HL-60 (cell line): ENCODE measurements around the gene CBARP.
A peak's percentile ranks its signal among the peaks of the same experiment; 100 is the strongest.

Experiments used
- DNase-seq, 2 experiments: peaks; one replicate each; pipeline ENCODE4 v3.0.0-alpha.2; 2010 to 2020; ENCODE audit warnings: low read depth in 1 of 2, low spot score in 1 of 2
- H3K27ac ChIP-seq: fragments of 250-450 bp; sonication (Bioruptor Pico); replicated peaks from 2 replicates; pipeline ENCODE4 v1.5.1; 2020; ENCODE audit warnings: mild to moderate bottlenecking, moderate library complexity
- H3K27me3 ChIP-seq: fragments of 250-450 bp; sonication (Bioruptor Pico); 2 replicates; pipeline ENCODE4 v1.5.1; 2021; ENCODE audit warnings: mild to moderate bottlenecking, moderate library complexity; ENCODE audit not compliant: insufficient read depth, poor library complexity, severe bottlenecking
- H3K4me3 ChIP-seq: replicated peaks from 2 replicates; pipeline ENCODE4 v1.5.1; 2011; ENCODE audit warnings: mild to moderate bottlenecking, control low read depth, low read length; ENCODE audit not compliant: insufficient read depth
- CTCF ChIP-seq: IDR thresholded peaks from one replicate; pipeline ENCODE4 v1.5.1; 2011; ENCODE audit warnings: low read length, control low read depth, inconsistent platforms; ENCODE audit not compliant: insufficient read depth
- GABPA ChIP-seq: IDR thresholded peaks from 2 replicates; pipeline ENCODE4 v1.6.1; 2012; ENCODE audit warnings: low read depth
- POLR2AphosphoS5 ChIP-seq: IDR thresholded peaks from 2 replicates; pipeline ENCODE4 v1.6.1; 2012; ENCODE audit warnings: low read depth
- REST ChIP-seq: IDR thresholded peaks from 2 replicates; pipeline ENCODE4 v1.6.1; 2012; ENCODE audit warnings: low read depth; ENCODE audit not compliant: insufficient replicate concordance
- SPI1 ChIP-seq: IDR thresholded peaks from 2 replicates; pipeline ENCODE4 v1.6.1; 2012; ENCODE audit warnings: low read depth, mild to moderate bottlenecking, borderline replicate concordance

Gene CBARP

DNA sequence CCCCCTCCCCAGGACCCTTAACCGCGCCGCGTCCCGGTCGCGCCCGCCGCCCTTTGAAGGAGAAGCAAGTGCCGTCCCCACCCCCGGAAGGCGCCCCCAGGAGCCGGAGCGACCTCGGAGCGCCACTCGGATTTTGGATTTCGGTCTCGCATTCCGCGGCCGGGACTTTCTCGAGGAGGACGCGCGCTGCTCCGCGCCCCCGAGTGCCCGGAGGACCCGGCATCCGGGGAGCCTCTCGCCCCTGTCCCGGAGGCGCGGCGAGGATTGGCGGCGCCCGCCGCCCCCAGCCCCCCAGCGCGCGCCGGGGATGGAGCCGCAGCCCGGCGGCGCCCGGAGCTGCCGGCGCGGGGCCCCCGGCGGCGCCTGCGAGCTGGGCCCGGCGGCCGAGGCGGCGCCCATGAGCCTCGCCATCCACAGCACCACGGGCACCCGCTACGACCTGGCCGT, 12.2 kb upstream of the CBARP start:
- Histone ChIP-seq H3K4me3 (peak overlapping the region; percentile 89), H3K27me3 (no peaks in the 10 kb centered on the region), H3K27ac (peak overlapping the region; percentile 88)
- no peak for TF ChIP-seq CTCF
- no peak for TF ChIP-seq GABPA
- TF ChIP-seq POLR2AphosphoS5: no peak
- TF ChIP-seq REST: no peak
- no peak for TF ChIP-seq SPI1
- DNase-seq: no peak

- TF ChIP-seq POLR2AphosphoS5: peak; percentile 77
- no peak for TF ChIP-seq REST
- peak; percentile 16; the same call in 1 of the 2 replicates for TF ChIP-seq GABPA
- Histone ChIP-seq H3K27ac (peak overlapping the region; percentile 96), H3K27me3 (no peaks in the 10 kb centered on the region), H3K4me3 (peak overlapping the region; percentile 89)
- peak; percentile 90 to 91 for DNase-seq
Observed at GRCh38 chr19:1249298-1249989, 11.6 kb upstream of the CBARP start.

DNA sequence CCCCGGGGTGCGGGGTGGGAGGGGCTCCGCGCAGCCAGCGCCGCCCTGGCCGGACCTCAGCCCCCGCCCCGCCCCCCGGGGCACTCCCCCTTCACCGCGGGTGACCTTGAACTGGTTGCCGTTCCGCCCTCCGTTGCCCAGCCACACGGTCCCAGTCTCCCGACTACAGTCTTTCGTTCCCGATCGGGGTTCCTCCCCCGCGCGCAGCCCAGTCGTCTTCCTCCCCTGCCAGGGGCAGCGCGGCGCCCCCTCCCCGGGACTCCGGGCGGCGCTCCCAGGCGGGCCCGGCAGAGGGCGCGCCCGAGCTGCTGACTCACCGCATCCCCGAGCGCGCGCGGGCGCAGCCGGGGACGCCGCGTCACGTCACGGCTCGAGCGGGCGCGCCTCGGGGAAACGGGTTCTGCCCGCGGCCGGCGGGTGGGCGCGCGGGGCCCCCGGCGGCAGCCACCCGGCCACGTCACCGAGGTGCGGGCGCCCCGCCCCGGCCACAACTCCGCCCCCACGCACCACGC, 11.0 kb upstream of the CBARP start:
- H3K27me3 ChIP-seq: no peaks in the 10 kb centered on the region
- peak; percentile 42 for TF ChIP-seq CTCF
- no peak for TF ChIP-seq GABPA
- H3K27ac ChIP-seq: peak overlapping the region; percentile 84
- H3K4me3 ChIP-seq: peak overlapping the region; percentile 61
- peak; percentile 51 to 78 for DNase-seq

GRCh38 chr19:1248139-1248785, 10.5 kb upstream of the CBARP start, which contains the start of gene MIDN:
MIDN (plus strand) TSS chr19:1248583; CDS start chr19:1250297, 1,714 bp downstream.
- DNase-seq: peak; percentile 51 to 66
- Histone ChIP-seq H3K27ac (peak within 1 kb of the TSS; percentile 96), H3K4me3 (peak within 1 kb of the TSS; percentile 61), H3K27me3 (no peaks in the 10 kb centered on the region)
- TF ChIP-seq REST: no peak
- no peak for TF ChIP-seq CTCF
- peak; percentile 59; the same call in 1 of the 2 replicates for TF ChIP-seq POLR2AphosphoS5
- TF ChIP-seq GABPA: no peak
- TF ChIP-seq SPI1: no peak
